HG02884 (cell line): ENCODE measurements around the gene TRPC4AP.

Experiments used
- ATAC-seq: cut with Tn5 transposase; IDR thresholded peaks from one replicate; pipeline ENCODE4 v1.9.1; 2021; ENCODE audit warnings: mild to moderate bottlenecking, moderate library complexity; ENCODE audit not compliant: unreplicated experiment

TRPC4AP gene

GRCh38 chr20:34989670-34990069 is 102.9 kb downstream of the TRPC4AP start:
- ATAC-seq, result no peak

GRCh38 chr20:34989118-34989517 is 103.5 kb downstream of the TRPC4AP start:
- no peak for ATAC-seq

GRCh38 chr20:34988191-34988540 is 104.4 kb downstream of the TRPC4AP start:
- no peak for ATAC-seq

- ATAC-seq, result no peak
Measured at GRCh38 chr20:34987288-34988190, 105.1 kb downstream of the TRPC4AP start.

- ATAC-seq, result no peak
Measured at GRCh38 chr20:34986311-34987287, 106.0 kb downstream of the TRPC4AP start.

GRCh38 chr20:34985461-34986310 is 106.9 kb downstream of the TRPC4AP start:
- ATAC-seq, result no peak

GRCh38 chr20:34984756-34985261 is 107.8 kb downstream of the TRPC4AP start:
- ATAC-seq, result no peak

GRCh38 chr20:34983995-34984735 is 108.4 kb downstream of the TRPC4AP start:
- no peak for ATAC-seq

GRCh38 chr20:34983089-34983820 is 109.4 kb downstream of the TRPC4AP start:
- no peak for ATAC-seq

- no peak for ATAC-seq
Measured at GRCh38 chr20:34982270-34983088, 110.1 kb downstream of the TRPC4AP start.

- no peak for ATAC-seq
Measured at GRCh38 chr20:34980543-34981233, 111.9 kb downstream of the TRPC4AP start.

GRCh38 chr20:34979366-34980153 is 113.0 kb downstream of the TRPC4AP start:
- no peak for ATAC-seq

GRCh38 chr20:34978092-34978744 is 114.4 kb downstream of the TRPC4AP start:
- no peak for ATAC-seq

- ATAC-seq, result no peak
Measured at GRCh38 chr20:34977365-34978091, 115.1 kb downstream of the TRPC4AP start.

- ATAC-seq, result no peak
Measured at GRCh38 chr20:34976286-34976685, 116.3 kb downstream of the TRPC4AP start.

GRCh38 chr20:34974246-34974645 is 118.4 kb downstream of the TRPC4AP start:
- ATAC-seq, result no peak
